ENCODE measurements around the gene RPUSD2.

DNA sequence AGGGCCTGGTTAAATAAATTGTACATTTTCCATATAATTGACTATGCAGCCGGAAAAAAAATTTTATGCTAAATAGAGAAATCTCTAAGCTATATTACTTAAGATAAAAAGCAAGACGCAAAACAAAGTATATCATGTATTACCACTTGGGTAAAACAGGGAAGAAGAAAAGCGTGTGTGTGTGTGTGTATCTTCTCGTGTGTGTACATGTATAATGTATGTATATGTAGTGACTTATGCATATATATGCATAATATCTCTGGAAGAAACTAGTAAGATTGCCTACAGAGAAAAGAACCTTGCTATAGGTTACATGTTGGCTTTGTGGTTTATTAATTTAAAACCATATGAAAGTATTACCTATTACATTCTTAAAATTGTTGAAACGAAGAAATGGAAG, 44.0 kb downstream of the RPUSD2 start:
- TF ChIP-seq CTCF (IDR thresholded peaks at IDR 0.05), result no peak
- TF ChIP-seq POLR2A (IDR thresholded peaks at IDR 0.05), result no peak
